22Rv1 (cell line): Measurements from ENCODE around the gene CXCL8.

Experiments used
- CTCF ChIP-seq: fragments of 450-650 bp; IDR thresholded peaks from 2 replicates; pipeline ENCODE4 v1.5.1; 2017; ENCODE audit warnings: mild to moderate bottlenecking
- ZFX ChIP-seq: fragments of 450-650 bp; IDR thresholded peaks from 2 replicates; pipeline ENCODE4 v1.6.1; 2017; ENCODE audit warnings: antibody characterized with exemption, borderline replicate concordance

GRCh38 chr4:73753215-73753614 lies 12.8 kb downstream of the CXCL8 start:
- no peak for TF ChIP-seq CTCF
- no peak for TF ChIP-seq ZFX
